RWPE2 (cell line): Measurements from ENCODE around the gene SERP1.

Experiments used
- ATAC-seq: fragments of 200-7000 bp; cut with Tn5 transposase; 3 replicates; pipeline ENCODE4 v1.9.1; 2021; ENCODE audit warnings: low read depth
- DNase-seq: peaks from one replicate; pipeline ENCODE4 v3.0.0-alpha.2; 2020; ENCODE audit warnings: low spot score
- H3K27ac ChIP-seq: fragments of 450-650 bp; 2 replicates; pipeline ENCODE4 v1.5.1; 2017; ENCODE audit warnings: mild to moderate bottlenecking; ENCODE audit not compliant: poor library complexity, severe bottlenecking
- H3K27me3 ChIP-seq: fragments of 250-450 bp; sonication (Bioruptor Pico); 2 replicates; pipeline ENCODE4 v1.5.1; 2021; ENCODE audit warnings: mild to moderate bottlenecking, moderate library complexity; ENCODE audit not compliant: insufficient read depth, poor library complexity, severe bottlenecking
- H3K36me3 ChIP-seq: fragments of 250-450 bp; sonication (Bioruptor Pico); 2 replicates; pipeline ENCODE4 v1.5.1; 2020; ENCODE audit warnings: low read depth, mild to moderate bottlenecking, moderate library complexity
- H3K4me1 ChIP-seq: fragments of 250-450 bp; sonication (Bioruptor Pico); 2 replicates; pipeline ENCODE4 v1.5.1; 2021; ENCODE audit warnings: mild to moderate bottlenecking, moderate library complexity; ENCODE audit not compliant: insufficient read depth, poor library complexity, severe bottlenecking
- H3K4me3 ChIP-seq: fragments of 250-450 bp; sonication (Bioruptor Pico); 2 replicates; pipeline ENCODE4 v1.5.1; 2021; ENCODE audit warnings: mild to moderate bottlenecking, moderate library complexity; ENCODE audit not compliant: severe bottlenecking
- H3K9me3 ChIP-seq: fragments of 250-450 bp; sonication (Bioruptor Pico); 2 replicates; pipeline ENCODE4 v1.5.1; 2021; ENCODE audit warnings: mild to moderate bottlenecking, moderate library complexity; ENCODE audit not compliant: severe bottlenecking
- TF ChIP-seq, protein P1 (sequence below): fragments of 450-650 bp; IDR thresholded peaks from one replicate; pipeline ENCODE4 v1.5.1; 2017; ENCODE audit warnings: mild to moderate bottlenecking, moderate library complexity; ENCODE audit not compliant: poor library complexity, severe bottlenecking

Gene SERP1

GRCh38 chr3:150583028-150583427 is 36.7 kb upstream of the SERP1 start:
- H3K36me3 ChIP-seq, result peaks cover 79% of the 10 kb centered on the region

GRCh38 chr3:150582620-150583019 is 36.3 kb upstream of the SERP1 start:
- Histone ChIP-seq H3K4me3 (no peak overlapping the region), H3K4me1 (no peaks in the 10 kb centered on the region), H3K27ac (no peak overlapping the region), H3K9me3 (no peaks in the 10 kb centered on the region), H3K36me3 (peaks cover 83% of the 10 kb centered on the region), H3K27me3 (no peaks in the 10 kb centered on the region)
- TF ChIP-seq, protein P1, sequence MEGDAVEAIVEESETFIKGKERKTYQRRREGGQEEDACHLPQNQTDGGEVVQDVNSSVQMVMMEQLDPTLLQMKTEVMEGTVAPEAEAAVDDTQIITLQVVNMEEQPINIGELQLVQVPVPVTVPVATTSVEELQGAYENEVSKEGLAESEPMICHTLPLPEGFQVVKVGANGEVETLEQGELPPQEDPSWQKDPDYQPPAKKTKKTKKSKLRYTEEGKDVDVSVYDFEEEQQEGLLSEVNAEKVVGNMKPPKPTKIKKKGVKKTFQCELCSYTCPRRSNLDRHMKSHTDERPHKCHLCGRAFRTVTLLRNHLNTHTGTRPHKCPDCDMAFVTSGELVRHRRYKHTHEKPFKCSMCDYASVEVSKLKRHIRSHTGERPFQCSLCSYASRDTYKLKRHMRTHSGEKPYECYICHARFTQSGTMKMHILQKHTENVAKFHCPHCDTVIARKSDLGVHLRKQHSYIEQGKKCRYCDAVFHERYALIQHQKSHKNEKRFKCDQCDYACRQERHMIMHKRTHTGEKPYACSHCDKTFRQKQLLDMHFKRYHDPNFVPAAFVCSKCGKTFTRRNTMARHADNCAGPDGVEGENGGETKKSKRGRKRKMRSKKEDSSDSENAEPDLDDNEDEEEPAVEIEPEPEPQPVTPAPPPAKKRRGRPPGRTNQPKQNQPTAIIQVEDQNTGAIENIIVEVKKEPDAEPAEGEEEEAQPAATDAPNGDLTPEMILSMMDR, result no peak
- ATAC-seq, result no peak
- DNase-seq, result no peak

More at GRCh38 chr3:150583028-150583427, 36.7 kb upstream of the SERP1 start:
- no peak for DNase-seq
- Histone ChIP-seq H3K4me1 (no peaks in the 10 kb centered on the region), H3K9me3 (no peaks in the 10 kb centered on the region), H3K27me3 (no peaks in the 10 kb centered on the region), H3K27ac (no peak overlapping the region), H3K4me3 (no peak overlapping the region)
- no peak for ATAC-seq
- TF ChIP-seq, protein P1, result no peak

DNA sequence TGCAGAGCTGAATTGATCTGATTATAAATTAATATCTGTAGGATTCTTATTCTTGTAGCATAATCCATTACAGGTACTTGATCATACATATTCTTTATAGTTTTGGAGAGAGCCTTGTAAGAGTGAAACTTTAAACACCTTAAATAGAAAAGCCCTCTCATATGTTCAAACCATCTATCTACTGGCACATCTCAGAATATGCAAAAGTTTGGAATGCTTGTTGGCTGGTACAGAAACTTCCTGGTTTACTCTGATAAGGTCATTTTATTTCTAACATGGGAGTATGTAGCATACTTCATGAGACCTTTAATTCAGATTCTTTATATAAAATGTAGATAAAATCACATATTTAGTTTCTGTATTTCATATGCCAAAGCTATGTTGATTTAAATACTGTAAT is 34.9 kb upstream of the SERP1 start:
- no peaks in the 10 kb centered on the region for H3K27me3 ChIP-seq
- DNase-seq (no peak), ATAC-seq (no peak)

GRCh38 chr3:150577855-150578254 is 31.6 kb upstream of the SERP1 start:
- no peak for ATAC-seq
- Histone ChIP-seq H3K36me3 (peaks cover 98% of the 10 kb centered on the region), H3K27ac (no peak overlapping the region), H3K4me3 (no peak overlapping the region), H3K4me1 (no peaks in the 10 kb centered on the region), H3K9me3 (no peaks in the 10 kb centered on the region), H3K27me3 (no peaks in the 10 kb centered on the region)
- TF ChIP-seq, protein P1, result peak; percentile 8
- no peak for DNase-seq

More for the DNA sequence above, 34.9 kb upstream of the SERP1 start:
- TF ChIP-seq, protein P1, result no peak
- Histone ChIP-seq H3K27ac (no peak overlapping the region), H3K36me3 (peaks cover 96% of the 10 kb centered on the region), H3K9me3 (no peaks in the 10 kb centered on the region), H3K4me3 (no peak overlapping the region), H3K4me1 (no peaks in the 10 kb centered on the region)

- ATAC-seq (no peak; the same call in 2 of the 3 replicates), DNase-seq (no peak)
- Histone ChIP-seq H3K36me3 (peaks cover 89% of the 10 kb centered on the region), H3K27me3 (no peaks in the 10 kb centered on the region), H3K4me1 (no peaks in the 10 kb centered on the region), H3K4me3 (no peak overlapping the region), H3K9me3 (no peaks in the 10 kb centered on the region), H3K27ac (no peak overlapping the region)
- TF ChIP-seq, protein P1, result no peak
Measured at GRCh38 chr3:150567328-150567727, 21.0 kb upstream of the SERP1 start.
